GM19467 (cell line): ENCODE measurements around the gene MMP21.
A peak's percentile ranks its signal among the peaks of the same experiment; 100 is the strongest.

Source experiments
- ATAC-seq: cut with Tn5 transposase; IDR thresholded peaks from one replicate; pipeline ENCODE4 v1.9.1; 2021; ENCODE audit warnings: mild to moderate bottlenecking, moderate library complexity; ENCODE audit not compliant: unreplicated experiment

The MMP21 gene, protein sequence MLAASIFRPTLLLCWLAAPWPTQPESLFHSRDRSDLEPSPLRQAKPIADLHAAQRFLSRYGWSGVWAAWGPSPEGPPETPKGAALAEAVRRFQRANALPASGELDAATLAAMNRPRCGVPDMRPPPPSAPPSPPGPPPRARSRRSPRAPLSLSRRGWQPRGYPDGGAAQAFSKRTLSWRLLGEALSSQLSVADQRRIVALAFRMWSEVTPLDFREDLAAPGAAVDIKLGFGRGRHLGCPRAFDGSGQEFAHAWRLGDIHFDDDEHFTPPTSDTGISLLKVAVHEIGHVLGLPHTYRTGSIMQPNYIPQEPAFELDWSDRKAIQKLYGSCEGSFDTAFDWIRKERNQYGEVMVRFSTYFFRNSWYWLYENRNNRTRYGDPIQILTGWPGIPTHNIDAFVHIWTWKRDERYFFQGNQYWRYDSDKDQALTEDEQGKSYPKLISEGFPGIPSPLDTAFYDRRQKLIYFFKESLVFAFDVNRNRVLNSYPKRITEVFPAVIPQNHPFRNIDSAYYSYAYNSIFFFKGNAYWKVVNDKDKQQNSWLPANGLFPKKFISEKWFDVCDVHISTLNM

DNA sequence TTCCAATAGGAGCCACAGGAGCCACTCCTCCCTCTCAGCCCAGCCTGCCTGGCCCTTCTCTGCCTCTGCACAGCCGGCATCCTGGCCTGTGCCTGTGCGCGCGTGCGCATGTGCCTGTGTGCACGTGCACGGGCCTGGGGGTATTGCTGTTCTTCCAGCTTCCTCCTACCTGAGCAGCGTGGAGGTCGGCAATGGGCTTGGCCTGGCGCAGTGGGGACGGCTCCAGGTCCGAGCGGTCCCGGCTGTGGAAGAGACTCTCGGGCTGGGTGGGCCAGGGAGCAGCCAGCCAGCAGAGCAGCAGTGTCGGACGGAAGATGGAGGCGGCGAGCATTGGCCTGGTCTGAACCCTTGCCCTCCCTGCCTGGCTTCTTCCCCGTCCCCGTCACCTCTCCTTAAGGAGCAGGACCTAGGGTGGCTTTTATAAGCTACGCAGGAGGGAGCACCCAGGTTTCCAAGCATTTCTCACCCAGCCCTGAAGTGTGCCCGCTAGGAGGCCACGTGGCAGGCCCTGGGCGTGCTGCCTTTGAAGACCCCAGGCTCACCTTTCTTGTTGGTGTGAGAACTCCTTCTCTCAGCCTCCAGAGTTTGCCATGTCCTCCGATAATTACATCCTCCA, at the start of gene MMP21:
MMP21 (minus strand) TSS at position 331 of the 616 bp plus-strand sequence; CDS start at position 331, 0 bp downstream.
- ATAC-seq = no peak

DNA sequence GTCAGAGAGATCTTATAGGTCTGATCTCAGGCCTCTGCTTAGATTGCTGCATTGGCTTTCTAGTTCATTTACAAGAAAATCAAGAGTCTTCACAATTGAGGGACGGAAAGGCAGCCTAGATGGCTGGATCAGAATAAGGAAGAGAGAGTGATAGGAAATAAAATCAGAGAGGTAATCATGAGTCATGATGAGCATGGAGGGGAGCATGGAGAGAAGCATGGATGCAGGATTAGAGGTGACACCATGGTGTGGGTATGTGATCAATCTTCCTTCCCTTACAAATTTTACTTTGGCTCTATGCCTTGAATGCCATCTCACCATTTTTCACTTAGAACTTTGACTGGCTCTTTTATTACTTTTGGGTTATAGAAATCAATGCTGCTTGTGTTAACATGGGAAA, 49.1 kb upstream of the MMP21 start:
- no peak for ATAC-seq

DNA sequence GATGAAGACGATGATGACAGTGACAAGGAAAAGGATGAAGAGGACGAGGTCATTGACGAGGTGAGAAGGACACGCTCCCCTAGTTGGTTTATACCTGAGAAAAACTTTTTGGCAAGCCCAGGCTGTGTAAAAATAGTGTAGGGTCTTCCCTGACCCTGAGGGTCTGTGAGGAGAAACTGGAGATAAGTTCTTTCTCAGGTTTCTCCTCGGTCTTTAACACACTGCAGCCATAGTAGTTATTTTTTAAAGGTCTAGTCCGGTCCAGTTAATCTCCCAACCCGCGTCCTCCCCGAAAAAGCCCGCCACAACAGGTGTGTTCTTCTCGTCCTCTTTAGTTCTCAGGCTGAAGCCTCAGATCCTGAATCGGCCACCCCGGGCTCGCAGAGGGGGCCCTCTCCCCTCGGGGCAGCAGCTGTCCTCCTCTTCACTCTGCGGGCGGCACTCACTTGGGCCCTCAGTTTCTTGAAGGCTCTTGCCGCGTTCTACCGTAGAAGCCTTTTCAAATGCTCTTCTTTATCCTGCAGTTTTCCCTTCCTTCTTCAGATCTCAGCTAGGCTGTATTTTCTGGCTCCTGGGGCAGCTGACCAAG, 48.1 kb upstream of the MMP21 start:
- peak; percentile 2 for ATAC-seq

DNA sequence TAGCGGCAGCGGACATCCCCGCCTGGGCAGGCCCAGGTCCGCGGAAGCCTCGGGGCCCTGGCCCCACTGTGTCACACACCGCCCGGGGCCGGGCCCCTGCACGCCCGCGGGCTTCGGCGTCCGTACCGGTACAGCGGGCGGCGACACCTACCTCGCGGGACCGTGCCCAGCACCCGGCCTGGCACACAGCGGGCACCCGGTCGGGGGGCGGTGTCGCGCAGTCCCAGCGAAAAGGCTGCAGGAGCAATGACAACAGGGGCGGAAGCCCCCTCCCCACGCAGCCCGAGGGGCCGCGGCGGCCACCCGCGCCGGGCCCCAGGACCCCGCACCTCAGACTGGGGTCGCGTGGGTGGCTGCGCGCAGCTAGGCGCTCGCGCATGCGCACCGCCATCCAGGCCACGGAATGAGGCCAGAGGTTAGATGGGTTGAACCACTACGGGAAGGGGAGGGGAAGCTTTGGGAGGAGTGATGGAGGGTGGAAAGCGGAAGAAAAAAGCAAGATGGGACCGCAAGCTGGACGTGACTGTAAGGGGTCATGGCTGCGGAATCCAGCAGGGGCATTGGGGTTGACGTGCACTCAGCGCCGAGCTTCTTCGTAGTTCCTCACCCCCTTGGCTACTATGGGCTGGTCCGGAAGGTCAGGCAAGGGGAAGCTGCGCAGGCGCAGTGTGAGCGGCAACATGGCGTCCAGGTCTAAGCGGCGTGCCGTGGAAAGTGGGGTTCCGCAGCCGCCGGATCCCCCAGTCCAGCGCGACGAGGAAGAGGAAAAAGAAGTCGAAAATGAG, 47.4 kb upstream of the MMP21 start, which contains the start of the genes BCCIP and UROS:
BCCIP (plus strand) TSS at position 669 of the 785 bp plus-strand sequence; CDS start at position 681, 12 bp downstream.
UROS (minus strand) TSS at position 381 of the 785 bp plus-strand sequence. CDS start 6,759 bp downstream, outside the sequence.
- ATAC-seq = peak; percentile 69

DNA sequence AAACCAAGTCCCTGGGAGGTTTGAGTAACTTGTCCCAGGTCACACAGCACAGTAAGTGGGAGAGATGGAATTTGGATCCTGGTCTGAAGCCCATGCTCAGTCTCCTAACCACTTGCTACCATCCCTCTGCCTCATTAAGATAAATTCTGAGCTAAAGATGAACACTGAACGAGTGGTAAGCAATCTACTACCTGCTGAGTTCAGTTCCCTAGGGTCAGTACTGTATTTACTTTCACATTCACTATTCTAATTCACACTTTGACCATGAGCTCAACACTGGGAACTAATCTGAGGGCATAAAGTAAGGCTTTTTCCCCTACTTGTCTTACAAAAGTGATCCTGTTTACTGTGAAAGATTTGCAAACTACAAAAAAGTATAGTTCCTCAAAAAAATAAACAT, 45.1 kb upstream of the MMP21 start:
- peak; percentile 37 for ATAC-seq

DNA sequence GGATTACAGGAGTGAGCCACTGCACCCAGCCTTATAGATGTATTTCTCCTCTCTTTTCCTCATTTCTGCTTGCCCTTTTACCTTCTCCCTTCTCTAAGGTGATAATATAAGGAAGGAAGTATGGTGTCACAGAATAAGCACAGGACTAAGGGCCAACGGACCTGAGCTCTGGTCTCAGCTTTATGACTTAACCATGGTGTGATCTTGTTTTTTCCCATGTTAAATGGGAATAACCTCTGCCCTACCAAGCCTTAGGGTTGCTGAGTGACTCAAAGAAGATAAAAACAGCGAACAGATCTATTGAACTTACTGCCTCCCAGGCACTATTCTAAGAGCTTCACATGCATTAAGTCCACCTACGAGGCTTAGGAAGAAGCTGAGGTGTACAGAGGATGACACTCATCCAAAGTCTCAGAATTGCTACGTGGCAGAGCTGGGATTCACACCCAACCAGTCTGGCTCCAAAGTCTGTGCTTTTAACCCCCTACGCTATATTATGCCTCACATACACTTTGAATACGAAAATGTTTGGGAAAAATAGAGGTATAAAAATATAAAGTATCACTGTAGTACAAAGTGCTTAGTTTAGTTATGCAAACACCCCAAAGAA, 41.8 kb upstream of the MMP21 start:
- ATAC-seq = no peak

DNA sequence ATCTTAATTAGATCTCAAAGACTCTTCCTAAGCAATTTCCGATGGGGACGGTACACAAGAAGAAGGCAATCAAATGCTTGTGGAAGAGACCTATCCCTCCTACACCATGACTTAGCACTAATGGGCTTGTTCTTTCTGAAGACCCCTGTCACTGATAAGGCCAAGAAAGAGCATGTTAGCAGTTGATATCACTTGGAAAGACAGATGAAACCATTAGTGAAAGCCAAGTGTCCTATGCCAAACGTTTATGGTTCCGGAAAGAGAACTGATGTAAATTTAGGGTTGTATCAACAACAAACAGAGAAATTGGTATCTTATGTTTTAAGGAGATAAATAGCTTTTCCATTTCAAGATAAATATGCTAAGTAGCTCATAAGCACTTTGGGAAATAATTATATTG, 40.9 kb upstream of the MMP21 start:
- no peak for ATAC-seq

DNA sequence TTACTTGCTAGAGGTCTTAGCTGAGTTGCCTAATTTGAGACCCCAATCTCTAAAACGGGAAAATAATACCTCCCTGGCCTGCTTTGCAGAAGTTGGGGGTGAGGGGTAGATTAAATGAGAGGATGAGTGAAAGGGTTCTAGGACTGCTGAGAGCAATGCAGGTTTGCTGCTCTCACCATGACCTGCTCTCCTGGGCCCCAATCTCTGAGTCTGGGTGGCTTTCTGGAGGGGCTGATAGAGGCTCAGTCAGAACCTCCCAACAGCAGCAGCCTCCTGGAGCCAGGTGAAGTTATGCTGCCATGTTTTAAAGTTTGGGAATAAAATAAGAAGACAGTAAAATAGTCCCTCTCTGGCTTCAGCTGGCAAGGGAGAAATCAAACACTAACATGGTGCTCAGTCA, 40.1 kb upstream of the MMP21 start:
- no peak for ATAC-seq

DNA sequence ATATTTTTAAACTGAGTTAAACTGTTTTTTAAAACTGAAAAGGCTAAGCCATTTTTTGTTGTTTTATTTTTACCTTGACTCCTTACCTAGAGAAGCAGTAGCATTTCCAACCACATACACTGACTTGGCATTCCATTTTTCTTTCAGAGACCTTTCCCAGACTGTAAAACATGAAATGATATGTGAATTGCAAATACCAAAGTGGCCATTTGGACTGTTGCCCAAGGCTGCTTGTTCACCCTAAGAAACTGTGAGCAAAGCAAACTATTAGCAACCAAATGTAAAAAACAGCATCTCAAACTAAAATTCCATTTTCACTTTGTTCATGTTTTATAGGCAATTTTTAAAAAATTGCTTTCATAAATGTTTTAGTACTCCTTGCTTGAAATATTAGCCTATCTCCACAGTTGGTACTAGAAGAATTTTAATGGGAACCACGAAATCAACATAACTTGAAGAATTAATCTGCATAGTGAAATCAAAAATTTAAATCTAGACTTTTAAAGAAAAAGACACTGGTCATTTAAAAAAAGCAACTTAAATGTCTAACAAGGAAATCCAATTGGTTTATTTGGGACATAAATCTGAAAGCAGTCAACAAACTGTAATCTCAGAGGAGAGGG, 36.6 kb upstream of the MMP21 start:
- no peak for ATAC-seq

DNA sequence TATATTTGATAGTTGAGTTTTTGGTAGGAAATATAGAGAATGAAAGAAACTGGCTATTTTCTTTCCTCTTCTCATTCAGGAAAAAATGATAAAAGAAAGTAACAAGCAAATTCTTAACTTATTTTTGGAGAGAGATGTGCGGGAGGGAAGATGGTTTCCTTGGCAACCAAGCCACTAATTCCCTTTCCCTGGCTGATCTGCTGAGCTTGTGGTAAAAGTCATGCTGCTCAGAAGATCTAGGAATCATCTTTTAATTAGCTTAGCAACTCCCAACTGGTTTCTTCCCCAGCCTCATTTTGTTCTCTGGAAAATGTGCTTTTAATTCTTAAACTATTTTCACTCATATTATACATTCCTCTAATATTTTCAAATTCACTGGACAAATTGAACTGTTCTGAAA, 35.6 kb upstream of the MMP21 start:
- no peak for ATAC-seq

DNA sequence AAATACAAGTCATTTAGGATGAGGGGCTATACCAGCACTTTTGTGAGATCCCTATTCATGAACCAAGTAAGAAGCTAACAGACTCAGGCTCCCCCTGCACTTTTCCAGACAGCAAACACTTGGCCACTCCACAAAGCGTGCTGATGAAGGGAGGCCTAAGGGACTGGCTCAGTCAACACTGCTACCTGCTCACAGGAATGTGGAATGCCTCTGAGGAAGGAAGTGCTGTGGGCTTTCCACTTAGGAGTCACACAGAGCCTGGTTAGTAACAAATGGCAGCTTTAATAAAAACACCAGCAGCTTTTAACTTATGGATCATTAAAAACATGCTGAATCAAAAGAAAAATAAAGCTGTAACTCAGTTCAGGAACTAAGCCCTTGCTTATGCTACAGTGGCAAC, 32.4 kb upstream of the MMP21 start:
- no peak for ATAC-seq

DNA sequence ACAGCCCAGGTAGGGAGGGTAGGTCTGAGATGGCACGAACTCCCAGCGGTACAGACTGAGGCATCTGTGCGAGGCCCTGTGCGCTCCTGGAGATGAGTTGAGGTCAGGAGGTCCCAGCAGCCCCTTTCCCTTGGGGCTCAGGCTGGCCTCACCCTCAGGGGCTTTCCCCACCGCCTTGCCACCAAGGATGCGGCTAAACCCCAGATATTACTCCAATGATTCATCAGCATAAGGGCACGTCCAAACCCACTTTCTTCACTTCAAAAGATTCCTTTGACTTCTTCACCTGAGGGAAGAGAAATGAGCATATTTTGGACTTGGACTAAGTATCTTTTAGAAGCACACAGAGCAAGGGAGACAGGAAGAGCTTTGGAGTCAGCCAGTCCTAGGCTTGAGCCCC, 27.1 kb upstream of the MMP21 start:
- no peak for ATAC-seq

DNA sequence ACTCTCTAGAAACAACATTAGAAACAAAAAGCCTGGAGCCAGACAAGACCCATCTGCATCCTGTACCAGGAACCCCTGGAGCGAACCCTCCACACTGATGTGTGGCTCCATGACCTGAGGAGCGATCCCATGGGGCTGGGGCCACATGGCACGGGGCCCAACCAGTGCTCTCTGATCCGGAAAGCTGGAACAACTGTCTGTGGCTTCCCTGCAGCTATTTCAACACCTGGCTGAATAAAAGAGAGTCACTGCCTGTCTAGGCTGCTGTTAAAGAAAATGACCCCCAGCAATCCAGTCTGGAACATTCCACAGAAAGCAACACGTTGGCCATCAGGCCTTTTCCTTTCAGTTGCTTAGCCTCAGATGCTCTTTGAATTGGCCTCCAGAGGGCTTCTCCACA, 26.5 kb upstream of the MMP21 start:
- no peak for ATAC-seq

DNA sequence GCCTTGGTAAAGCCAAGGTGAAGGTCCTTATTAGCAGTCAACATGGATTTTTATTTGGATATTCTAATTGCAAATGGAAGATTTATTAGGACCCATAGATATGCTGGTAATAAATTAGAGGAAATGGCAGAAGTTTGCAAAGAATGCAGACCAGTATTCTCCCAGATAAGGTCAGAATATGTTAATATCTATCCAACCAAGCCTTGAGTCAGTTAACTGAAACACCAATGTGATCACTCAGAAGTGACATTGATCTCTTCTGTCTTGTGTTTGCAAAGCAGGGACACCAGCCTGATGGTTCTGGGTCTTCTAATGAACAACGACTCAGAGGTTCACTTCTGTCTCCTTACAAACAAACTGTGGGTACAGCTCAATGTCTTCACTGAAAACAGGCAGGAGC, 26.0 kb upstream of the MMP21 start:
- no peak for ATAC-seq

DNA sequence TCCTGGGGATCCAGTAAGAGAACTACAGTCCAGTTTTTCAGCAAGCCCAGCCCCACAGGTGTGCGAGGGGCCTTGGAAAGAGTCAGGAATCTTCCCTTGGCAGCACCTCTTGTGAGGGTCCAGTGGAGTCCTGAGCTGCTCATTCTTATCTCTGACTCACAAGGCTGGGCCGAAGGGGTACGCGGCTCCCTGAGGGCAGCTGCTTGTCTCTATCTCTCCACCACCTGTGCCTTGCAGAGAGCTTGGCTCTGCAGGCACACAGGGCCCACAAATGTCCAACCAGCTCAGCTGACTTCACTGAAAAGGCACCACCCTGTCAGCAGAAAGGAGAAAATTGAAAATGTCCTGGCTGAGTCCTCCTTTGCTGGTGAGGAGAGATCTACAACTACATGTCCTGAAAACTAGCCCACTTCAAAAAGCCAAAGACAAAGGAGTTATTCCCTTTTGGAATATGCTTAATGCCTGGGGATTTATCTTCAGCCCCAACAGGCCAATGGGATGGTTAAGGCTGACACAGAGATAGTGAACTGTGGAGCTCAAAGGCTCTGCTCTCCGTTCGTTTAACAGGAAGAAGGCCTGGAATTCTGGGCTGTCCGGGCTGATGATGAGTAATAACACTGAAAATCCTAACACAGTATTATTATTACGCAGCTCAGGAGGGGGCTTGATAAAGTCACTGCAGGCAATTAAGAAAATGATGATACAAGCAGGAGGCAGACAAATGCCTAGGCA, 24.0 kb upstream of the MMP21 start:
- ATAC-seq = no peak

DNA sequence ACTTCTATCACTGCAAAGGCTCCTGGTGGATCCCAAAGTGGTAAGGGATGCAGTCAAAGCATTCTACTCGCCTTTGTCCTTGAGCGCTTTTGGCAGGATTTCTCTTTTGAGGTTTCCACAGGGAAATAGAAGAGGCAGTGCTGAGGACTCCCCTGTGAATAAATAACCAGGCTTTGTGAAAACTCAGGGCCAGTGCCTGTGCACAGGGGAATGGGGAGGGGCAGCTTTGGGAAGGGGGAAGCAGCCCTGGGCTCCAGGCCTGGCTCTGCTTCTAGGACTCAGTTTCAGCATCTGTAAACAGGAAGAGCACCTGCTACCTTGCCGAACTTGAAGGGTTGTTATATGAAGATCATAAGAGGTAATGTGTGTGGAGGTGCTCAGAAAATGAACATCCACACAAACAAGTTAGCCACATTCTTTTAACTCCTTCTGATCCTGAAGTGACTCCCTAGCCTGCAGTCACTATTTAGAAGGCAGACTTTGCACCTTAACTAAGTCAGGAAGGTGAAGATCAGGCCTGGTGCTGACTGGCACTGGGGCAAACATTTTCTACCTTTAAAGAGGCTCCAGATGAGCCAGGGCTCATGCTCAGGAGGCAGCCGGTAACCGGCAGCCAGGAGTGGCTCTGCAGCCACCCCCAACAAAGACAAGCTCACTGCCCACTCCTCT, 22.5 kb upstream of the MMP21 start:
- ATAC-seq = no peak

DNA sequence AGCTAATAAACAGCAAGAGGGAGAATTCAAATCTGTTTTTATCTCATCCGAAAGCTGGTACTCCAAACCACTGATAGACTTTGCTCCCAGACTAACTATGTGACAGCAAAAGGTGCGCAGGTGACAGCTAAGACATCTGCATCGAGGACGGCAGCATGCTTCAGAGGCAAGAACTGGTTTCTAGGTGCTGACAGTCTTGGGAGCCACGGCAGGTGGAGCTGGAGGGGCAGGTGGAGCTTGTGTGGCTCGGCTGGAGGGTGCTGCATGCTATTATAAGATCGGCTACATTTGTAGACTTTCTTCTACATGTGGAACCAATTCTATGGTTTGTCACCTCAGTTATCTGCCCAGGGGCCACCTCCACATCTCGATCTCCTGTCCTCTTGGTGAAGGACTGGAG, 21.8 kb upstream of the MMP21 start:
- no peak for ATAC-seq

DNA sequence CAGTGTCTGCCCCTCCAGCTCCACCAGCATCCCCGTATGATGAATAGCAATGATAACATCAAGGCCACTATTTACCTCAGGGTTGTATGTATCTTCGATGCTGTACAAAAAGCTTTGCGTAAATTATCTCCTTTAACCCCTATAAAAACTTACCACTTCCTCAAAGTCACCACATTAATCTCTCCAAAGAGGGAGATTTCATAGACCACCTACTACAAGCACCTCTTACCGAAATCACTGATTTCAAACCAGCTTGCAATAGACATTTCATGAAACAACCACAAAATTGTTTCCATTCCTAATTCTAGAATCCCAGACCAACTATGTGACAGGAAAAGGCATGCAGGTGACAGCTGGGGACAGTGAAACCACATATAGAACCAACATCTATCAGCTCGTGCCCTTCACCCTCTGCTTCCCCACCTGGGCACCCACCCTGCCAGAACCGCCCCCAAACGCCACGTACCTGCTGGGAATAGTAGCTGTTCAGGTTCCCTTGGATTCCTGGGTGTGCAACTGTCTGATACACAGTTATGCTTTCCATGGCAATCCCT, 20.1 kb upstream of the MMP21 start:
- ATAC-seq = no peak
